Measurements from ENCODE around the gene RXRG.

Gene RXRG

DNA sequence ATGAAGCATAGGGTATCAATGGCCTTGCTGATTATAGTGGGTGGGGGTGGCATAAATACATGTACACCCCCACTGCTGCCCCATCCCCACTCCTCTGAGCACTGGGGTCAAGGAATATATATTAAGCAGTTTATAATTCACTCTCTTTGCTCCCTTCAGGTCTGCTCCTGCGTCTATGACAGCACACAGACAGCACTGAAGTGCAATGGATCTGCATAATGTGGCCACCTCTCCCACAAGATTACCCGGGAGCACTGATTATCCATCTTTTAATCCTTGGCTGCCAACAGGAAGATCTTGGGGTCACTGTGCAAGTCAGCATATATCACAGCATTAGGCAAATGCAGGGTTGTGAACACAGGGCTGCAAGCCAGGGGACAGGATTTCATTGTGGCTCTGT is 19.3 kb downstream of the RXRG start:
- TF ChIP-seq, protein P1, sequence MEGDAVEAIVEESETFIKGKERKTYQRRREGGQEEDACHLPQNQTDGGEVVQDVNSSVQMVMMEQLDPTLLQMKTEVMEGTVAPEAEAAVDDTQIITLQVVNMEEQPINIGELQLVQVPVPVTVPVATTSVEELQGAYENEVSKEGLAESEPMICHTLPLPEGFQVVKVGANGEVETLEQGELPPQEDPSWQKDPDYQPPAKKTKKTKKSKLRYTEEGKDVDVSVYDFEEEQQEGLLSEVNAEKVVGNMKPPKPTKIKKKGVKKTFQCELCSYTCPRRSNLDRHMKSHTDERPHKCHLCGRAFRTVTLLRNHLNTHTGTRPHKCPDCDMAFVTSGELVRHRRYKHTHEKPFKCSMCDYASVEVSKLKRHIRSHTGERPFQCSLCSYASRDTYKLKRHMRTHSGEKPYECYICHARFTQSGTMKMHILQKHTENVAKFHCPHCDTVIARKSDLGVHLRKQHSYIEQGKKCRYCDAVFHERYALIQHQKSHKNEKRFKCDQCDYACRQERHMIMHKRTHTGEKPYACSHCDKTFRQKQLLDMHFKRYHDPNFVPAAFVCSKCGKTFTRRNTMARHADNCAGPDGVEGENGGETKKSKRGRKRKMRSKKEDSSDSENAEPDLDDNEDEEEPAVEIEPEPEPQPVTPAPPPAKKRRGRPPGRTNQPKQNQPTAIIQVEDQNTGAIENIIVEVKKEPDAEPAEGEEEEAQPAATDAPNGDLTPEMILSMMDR (IDR thresholded peaks at IDR 0.05; ENCODE audit: low read depth, low read length): no peak
- no peak for DNase-seq (ENCODE audit: extremely low read depth, low read depth)

DNA sequence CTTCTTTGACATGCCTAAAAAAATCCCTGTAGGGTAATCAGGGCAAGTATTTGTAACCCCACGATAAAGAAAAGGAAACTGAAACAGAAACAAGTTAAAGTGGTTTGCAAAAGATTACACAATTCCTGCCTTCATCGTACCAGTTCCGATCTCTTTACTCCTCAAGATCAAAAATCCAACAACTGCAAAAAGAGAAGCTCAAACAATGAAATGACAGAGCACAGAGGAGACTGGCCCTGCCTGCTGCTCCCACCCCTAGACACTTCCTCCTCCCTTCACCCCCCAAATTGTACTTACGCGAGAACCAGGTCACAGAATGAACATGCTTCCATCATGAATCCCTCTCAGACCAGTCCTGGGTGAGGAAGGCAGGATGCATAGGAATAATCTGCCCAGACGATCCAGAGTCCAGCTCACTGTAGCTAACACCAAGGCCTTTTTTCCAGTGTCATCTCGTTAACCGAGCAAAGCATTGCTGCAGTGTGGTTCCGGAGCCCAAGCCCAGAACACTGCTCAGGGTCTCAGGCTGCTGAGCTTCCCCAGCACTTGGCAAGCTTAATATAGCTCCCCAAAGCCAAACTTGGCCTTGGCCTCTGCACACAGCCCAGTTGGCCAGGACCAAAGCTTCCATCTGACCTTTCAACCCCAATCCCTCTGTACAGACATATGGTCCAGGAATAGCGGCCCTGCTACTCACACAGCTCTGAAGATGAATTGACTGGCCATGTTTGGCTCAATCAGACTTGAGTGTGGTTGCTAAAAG is 20.3 kb downstream of the RXRG start:
- DNase-seq (ENCODE audit: extremely low read depth, low read depth): no peak
- TF ChIP-seq, protein P1 (IDR thresholded peaks at IDR 0.05; ENCODE audit: low read depth, low read length): no peak

GRCh38 chr1:165423136-165423535 is 21.8 kb downstream of the RXRG start:
- TF ChIP-seq, protein P1 (IDR thresholded peaks at IDR 0.05; ENCODE audit: low read depth, low read length): no peak
- DNase-seq (ENCODE audit: extremely low read depth, low read depth): no peak

GRCh38 chr1:165420655-165421054 is 24.3 kb downstream of the RXRG start:
- DNase-seq (ENCODE audit: extremely low read depth, low read depth): no peak
- TF ChIP-seq, protein P1 (IDR thresholded peaks at IDR 0.05; ENCODE audit: low read depth, low read length): no peak

DNA sequence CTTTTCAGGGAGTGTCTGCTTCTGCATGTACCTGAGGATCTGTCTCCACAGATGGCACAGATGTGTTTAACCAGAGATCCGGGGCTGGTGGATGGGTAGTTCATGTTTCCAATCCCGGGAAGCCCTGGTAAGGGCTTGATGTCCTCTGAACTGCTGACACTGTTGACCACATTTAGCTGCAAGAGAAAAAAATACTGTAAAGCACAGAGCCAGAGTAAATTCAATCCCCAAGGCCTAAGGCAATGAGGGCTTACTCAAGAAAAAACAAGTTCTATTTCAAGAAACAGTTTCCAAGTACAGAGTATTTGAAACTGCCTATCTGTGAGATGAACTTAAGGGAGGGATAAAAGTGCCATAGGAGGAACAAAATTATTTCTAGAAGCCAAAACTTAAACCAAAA is 25.1 kb downstream of the RXRG start:
- TF ChIP-seq, protein P1 (IDR thresholded peaks at IDR 0.05; ENCODE audit: low read depth, low read length): no peak
- DNase-seq (ENCODE audit: extremely low read depth, low read depth): no peak

GRCh38 chr1:165418195-165418594 is 26.7 kb downstream of the RXRG start:
- TF ChIP-seq, protein P1 (IDR thresholded peaks at IDR 0.05; ENCODE audit: low read depth, low read length): no peak
- no peak for DNase-seq (ENCODE audit: extremely low read depth, low read depth)

GRCh38 chr1:165416876-165417275 is 28.1 kb downstream of the RXRG start:
- TF ChIP-seq, protein P1 (IDR thresholded peaks at IDR 0.05; ENCODE audit: low read depth, low read length): no peak
- no peak for DNase-seq (ENCODE audit: extremely low read depth, low read depth)
